KOPT-K1 (cell line): ENCODE data around the gene RNF112.

Source experiments
- H3K27ac ChIP-seq: fragments of 200-600 bp; sonication (generic); 2 replicates; pipeline ENCODE4 v1.5.1; 2016; ENCODE audit warnings: antibody characterized with exemption, mild to moderate bottlenecking, low read depth, low read length; ENCODE audit not compliant: poor library complexity, severe bottlenecking
- H3K36me3 ChIP-seq: fragments of 200-600 bp; sonication (generic); 2 replicates; pipeline ENCODE4 v1.5.1; 2017; ENCODE audit warnings: antibody characterized with exemption, mild to moderate bottlenecking, low read length, moderate library complexity; ENCODE audit not compliant: insufficient read depth
- H3K9me3 ChIP-seq: fragments of 200-600 bp; sonication (generic); 2 replicates; pipeline ENCODE4 v1.5.1; 2017; ENCODE audit warnings: antibody characterized with exemption, low read length, mild to moderate bottlenecking; ENCODE audit not compliant: insufficient read depth, poor library complexity, severe bottlenecking

Gene RNF112, protein sequence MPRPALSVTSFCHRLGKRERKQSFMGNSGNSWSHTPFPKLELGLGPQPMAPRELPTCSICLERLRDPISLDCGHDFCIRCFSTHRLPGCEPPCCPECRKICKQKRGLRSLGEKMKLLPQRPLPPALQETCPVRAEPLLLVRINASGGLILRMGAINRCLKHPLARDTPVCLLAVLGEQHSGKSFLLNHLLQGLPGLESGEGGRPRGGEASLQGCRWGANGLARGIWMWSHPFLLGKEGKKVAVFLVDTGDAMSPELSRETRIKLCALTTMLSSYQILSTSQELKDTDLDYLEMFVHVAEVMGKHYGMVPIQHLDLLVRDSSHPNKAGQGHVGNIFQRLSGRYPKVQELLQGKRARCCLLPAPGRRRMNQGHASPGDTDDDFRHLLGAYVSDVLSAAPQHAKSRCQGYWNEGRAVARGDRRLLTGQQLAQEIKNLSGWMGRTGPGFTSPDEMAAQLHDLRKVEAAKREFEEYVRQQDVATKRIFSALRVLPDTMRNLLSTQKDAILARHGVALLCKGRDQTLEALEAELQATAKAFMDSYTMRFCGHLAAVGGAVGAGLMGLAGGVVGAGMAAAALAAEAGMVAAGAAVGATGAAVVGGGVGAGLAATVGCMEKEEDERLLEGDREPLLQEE

DNA sequence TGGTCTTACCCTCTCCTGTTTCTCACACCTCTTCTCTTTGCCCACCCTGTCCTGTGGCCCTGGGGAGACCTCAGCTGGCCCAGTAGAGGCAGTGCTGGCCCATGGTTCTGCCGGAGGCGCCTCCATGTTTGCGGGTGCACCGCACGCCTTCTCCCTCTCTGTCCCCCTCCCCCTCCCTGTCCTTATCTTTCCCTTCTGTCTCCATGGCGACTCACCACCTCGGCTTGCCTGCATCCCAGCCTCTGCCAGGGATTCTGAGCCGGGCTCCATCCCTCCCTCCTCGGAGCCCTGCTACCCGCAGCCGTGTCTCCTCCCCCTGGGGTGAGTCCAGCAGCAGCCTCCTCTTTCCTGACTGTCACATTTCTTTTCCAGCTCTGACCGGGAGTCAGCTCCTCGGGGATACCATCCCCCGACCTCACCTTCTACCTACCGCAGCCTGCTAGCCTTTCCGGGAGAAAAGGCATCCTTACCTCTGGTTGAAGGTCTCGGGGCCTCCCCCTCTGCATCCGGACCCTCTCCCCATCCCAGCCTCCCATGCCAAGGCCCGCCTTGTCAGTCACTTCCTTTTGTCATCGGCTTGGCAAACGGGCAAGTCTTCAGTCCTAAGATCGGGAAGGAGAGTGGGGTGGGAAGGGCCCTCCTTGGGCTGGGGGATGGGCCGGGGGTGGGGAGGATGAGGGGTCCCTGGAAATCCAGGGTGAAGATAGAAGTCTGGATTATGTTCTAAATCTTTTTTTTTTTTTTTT lies at the start of gene RNF112:
TSS of gene RNF112 (plus strand) at position 358 of the 746 bp plus-strand sequence. CDS start at position 535, 177 bp downstream.
- H3K9me3 ChIP-seq: no peaks in the 10 kb centered on the region
- no peak within 1 kb of the TSS for H3K27ac ChIP-seq
- H3K36me3 ChIP-seq: no peaks in the 10 kb centered on the region

DNA sequence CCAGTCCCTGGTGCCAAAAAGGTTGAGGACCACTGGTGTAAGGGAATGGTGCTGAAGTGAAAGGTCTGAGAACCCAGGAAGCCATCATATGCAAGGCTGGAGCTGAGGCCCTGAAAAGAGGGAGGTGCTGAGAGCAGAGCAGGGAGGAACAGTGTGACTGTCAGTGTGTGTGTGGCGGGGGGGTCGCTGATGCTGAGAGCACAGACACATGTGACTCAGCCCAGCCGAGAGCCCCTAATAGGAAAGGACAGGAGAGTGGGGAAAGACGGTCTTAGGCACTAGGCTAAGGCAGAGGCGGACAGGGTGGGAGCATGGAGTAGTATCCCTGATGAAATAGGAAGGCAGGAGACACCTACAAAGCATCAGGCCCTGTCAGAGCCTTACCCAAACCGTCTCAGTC lies 49.7 kb upstream of the RNF112 start:
- Histone ChIP-seq H3K27ac (no peak overlapping the region), H3K9me3 (no peaks in the 10 kb centered on the region), H3K36me3 (no peaks in the 10 kb centered on the region)

DNA sequence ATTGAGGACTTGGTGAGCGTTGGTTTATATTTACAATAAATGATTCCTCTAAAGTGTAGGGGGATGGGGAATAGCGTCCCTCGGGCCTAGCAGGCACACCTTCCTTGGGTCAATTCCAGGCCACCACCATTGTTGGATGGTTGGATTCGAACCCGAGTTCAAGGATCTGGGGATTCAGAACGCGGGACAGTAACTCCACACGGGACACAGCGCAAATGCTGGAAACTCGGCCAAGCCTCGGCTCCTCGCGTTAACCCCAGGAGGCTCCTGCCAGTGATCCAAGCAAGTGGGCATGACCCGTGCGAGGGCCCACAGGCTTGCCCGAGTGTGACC lies 49.1 kb upstream of the RNF112 start:
- Histone ChIP-seq H3K9me3 (no peaks in the 10 kb centered on the region), H3K27ac (no peak overlapping the region), H3K36me3 (no peaks in the 10 kb centered on the region)

DNA sequence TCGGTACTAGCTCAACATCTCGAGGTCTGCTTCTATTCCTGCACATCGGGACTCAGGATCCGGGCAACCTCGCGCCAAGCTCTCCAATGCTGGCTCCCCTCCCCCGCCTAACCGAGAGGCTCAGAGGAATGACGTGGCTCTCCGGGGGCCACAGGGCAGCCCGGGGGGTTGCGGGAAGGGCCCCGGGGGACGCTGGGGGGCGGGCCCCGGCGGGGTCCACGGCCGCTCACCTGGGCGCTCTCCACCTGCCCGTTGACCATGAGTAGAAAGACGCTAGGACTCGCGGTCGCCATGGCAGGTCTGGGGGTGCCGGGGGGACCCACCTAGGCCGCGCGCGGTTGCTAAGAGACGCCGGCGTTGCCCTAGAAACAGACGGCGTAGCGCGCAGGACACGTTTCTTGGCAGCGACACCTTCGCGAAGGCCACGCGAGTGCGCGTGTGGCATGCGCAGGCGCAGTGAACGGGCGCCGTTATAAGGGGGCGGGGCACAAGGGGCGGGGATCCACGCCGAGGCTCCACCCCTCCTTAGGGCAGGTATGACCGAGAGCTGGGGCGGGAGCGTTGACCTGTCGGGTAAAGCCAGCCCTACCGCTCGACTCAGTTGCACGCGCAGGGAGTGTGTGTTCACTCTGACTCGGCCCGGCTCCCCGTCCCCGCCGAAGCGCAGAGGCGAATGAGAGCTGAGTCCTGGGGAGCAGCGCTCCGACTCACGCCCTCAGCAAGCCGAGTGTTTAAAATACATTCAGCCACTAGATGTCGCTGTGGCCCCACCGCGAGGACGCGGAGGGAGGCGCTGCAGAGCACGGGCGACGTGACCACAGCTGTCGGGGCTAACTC lies 48.5 kb upstream of the RNF112 start, which contains the start of gene B9D1:
TSS of gene B9D1 (minus strand) at position 447 of the 837 bp plus-strand sequence. CDS start at position 293, 154 bp downstream.
- Histone ChIP-seq H3K9me3 (no peaks in the 10 kb centered on the region), H3K27ac (no peak within 1 kb of the TSS), H3K36me3 (no peaks in the 10 kb centered on the region)

DNA sequence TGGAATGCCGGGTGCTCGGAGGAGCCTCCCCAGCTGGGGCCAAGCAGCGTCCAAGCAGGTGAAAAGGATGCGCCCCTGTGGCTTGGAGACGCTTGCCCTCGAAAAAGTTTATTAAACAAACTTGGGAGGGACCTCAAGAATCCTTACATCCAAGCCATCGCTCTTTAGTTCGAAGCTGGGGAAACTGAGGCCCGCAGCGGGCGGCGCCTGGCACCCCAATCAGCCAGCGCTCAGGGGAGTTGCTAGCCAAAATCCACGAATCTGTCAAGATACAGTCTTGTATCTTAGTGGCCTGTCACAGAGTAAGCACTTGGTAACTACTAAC lies 48.0 kb upstream of the RNF112 start:
- Histone ChIP-seq H3K27ac (no peak overlapping the region), H3K36me3 (no peaks in the 10 kb centered on the region)

DNA sequence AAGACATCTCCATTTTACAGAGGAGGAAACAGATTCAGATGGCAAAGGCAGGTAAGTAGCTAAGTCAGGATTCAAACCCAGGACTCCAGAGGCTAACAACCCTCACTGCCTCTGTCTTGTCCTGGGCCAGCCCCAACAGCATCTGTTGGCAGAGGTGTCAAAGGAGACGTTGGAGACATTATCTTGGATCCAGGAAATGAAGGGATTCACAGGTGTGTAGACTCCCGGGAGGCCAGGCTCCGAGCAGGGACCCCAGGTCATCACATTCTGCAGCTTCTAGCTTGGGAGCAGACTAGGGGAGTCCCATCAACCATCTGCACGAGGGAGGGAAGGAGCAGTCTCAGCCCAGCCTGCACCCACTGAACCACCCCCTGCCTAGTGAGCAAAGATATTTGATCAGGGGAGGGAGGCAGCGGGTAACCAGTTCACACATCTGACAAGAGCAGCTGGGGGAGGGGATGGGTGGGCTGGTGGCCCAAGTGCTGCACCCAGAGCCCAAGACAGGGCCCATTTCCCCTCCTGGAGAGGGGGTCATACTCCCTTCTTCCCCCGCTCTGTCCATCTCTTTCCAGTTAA lies 47.5 kb upstream of the RNF112 start:
- no peaks in the 10 kb centered on the region for H3K36me3 ChIP-seq
- H3K9me3 ChIP-seq: no peaks in the 10 kb centered on the region
- no peak overlapping the region for H3K27ac ChIP-seq

More for the DNA sequence above, 48.0 kb upstream of the RNF112 start:
- H3K9me3 ChIP-seq: no peaks in the 10 kb centered on the region

DNA sequence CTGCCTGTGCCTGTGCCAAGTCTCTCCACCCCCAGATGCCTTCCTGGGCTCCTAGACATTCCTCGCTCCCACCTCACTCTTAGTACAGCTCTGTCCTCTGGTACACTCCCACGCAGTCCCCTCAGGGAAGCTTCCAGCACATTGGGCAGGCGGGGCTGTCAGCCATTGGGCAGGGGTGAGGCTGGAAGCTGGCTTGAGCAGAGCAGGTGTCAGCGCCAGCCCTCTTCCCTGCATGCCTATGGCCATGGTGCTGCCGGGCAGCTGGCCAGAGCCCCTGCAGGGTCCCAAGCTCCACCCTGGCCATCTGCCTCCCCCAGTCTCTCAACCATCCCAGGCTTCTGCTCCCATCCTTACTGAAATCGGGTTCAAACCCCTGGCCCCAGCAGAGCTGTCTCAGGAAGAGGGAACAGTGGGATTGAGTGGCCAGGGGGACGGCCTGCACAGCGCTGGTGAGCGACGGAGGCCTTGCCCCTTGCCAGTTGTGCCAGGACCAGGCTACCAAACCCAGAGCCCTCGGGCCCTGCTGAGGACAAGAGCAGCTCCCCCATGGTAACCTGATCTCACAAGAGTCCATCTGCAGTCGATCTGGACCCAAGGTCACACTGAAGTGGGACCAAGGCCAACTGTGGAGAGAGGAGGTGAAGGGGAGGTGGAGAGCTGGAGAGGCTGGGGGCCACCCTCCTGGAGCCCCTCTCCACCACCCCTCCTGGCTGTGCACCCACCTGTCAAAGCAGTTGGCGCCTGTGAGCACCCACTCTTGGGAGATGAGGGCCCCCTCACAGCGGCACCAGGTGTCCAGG lies 46.1 kb upstream of the RNF112 start:
- Histone ChIP-seq H3K27ac (no peak overlapping the region), H3K36me3 (no peaks in the 10 kb centered on the region), H3K9me3 (no peaks in the 10 kb centered on the region)

DNA sequence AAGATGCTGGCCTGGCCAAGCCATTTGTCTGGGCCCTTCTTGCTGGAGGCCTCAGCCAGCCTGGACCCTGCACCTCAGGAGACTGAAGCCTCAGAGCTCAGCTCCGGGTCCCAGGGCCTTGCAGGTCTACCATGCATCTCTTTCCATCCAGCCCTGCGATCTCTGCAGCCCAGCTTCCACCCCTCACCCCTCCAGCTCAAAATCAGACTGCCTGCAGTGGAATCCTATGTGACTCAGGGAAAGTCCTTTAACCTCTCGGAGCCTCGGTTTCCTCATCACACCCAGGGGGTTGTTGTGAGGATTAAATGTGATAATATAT lies 45.6 kb upstream of the RNF112 start:
- Histone ChIP-seq H3K9me3 (no peaks in the 10 kb centered on the region), H3K27ac (no peak overlapping the region), H3K36me3 (no peaks in the 10 kb centered on the region)

DNA sequence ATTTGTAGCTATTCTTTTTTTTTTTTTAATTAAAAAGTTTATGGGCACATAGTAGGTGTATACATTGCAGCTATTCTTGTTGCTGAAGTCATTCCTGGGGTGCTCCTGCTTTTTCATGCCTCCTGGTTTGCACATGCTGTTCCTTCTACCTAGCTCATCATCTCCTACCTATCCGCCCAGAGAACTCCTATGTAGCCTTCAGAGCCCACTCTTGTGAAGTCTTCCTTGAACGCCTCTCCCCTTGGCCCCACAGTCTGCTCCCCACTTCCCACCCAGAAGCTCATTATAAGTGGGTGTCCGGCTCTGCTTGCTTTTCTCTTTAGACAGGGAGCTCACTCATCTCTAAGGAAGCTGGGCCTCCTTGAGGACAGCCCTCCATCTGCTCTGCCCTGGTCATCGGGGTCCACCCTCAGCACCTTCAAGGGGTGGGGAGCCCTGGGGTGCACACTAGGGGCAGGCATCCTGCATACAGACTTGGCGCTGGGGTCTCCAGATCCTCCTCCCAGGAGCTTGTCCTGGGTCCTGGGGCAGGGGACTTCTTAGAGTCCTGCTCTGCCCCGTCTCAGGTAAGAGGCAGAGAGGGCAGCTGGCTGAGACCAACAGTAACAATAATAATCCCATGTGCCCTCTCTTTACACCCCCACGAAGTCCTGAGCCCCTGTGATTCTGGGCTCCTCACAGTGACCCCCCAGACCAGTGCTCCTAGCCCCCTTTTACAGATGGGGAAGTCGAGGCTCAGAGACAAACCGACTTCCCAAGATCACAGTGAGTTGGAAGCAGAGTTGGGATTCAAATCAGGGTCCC lies 45.0 kb upstream of the RNF112 start:
- Histone ChIP-seq H3K9me3 (no peaks in the 10 kb centered on the region), H3K36me3 (no peaks in the 10 kb centered on the region), H3K27ac (no peak overlapping the region)

DNA sequence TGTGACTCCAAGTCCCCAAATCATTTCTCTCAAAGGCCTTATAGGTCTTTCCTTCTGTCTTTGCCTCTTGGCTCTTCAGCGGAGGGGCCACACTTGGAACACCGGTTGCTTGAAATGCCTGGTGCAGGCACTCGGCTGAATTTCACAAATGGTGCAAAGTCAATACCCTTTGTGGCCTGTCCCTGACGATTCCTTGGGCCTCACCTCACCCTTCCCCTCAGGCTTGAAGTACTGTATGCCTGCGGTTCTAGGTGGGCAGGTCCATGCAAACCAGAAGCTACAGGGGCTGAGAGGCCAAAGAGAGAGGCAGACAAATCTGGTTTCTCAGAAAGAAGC lies 44.4 kb upstream of the RNF112 start:
- Histone ChIP-seq H3K27ac (no peak overlapping the region), H3K36me3 (no peaks in the 10 kb centered on the region)

DNA sequence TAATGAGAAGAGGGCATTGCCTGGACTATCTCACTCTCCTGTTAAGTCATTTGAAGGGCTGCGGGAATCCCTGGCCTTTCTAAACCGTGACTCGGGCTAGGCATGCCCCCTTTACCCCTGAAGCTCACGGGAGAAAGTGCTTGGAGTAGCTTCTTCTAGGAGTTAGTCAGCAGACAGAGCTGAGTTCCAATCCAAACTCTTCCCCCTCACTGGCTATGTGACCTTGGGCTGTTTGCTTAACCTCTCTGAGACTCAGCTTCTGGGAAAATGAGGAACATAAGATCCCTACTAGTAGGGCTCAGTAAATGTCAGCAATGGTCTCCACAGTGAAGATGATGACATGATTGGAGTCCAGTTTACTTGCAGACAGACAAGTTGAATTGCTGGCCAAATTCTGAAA lies 42.8 kb upstream of the RNF112 start:
- Histone ChIP-seq H3K36me3 (no peaks in the 10 kb centered on the region), H3K9me3 (no peaks in the 10 kb centered on the region), H3K27ac (no peak overlapping the region)

More for the DNA sequence above, 44.4 kb upstream of the RNF112 start:
- no peaks in the 10 kb centered on the region for H3K9me3 ChIP-seq

DNA sequence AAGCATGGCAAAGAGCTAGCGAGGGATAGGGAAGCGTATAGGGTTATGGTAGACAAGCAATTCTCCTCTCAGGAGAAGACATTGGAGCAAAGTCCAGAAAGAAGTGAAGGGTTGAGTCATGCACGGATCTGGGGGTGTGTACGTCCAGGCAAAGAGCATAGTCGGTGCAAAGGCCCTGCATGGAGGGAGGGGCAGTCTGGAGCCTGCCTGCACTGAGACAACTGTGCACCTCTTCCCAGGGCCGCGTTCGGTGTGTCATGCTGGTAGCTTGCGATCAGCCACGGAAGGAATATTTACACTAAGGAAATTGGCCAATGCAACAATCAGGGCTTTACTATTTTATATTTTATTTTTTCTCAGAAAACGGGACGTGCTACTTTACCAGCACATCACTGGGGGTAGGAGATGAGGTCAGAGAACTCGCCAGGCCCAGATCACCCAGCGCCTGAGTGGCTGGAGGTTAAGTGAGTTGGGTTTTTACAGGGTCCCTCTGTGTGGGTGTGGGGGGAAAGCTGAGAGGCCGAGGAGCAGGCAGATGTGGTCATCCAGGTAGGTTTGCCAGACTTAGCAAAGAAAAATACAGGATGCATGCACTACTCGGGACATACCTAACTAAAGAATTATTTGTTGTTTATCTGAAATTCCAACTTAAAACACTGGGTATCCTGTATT lies 41.8 kb upstream of the RNF112 start:
- Histone ChIP-seq H3K27ac (no peak overlapping the region), H3K9me3 (no peaks in the 10 kb centered on the region), H3K36me3 (no peaks in the 10 kb centered on the region)

DNA sequence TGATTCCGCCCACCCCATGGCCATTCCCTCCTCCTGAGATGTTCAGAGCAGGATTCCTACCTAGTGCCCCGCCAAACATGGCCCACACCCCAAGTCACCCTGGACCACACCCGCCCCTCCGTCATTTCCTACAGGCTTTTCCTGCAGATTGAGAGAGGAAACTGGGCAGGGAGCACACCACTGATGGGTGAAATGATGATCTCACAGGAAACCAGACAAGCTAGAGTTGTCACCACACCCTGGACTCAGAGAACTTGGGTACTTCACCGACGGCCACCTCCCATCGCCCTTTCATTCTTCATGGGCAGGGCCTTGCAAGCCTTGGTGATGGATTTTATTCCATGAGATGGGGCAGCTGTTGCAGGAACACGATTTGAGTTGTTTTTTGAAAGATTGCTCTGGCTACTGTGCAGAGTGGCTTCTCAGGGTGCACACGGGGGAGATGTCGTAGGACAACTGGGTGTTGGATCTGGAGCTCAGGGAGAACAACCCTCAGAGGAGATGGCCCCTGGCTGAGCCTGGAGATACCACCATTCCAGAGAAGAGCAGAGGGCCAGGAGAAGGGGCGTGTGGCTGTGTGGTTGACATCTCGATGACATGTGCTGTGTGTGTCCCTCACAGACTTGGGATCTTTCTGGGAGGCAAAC lies 41.1 kb upstream of the RNF112 start:
- no peaks in the 10 kb centered on the region for H3K9me3 ChIP-seq
- no peak overlapping the region for H3K27ac ChIP-seq
- no peaks in the 10 kb centered on the region for H3K36me3 ChIP-seq
